ENCODE measurements around the gene MCM8.

The MCM8 gene

GRCh38 chr20:5968462-5968861 lies 18.0 kb downstream of the MCM8 start:
- Histone ChIP-seq H3K27me3 (ENCODE audit: control insufficient read depth, insufficient read depth, low read length) (no peaks in the 10 kb centered on the region), H3K4me1 (ENCODE audit: control insufficient read depth, insufficient read depth, low read length) (no peaks in the 10 kb centered on the region), H3K36me3 (ENCODE audit: control insufficient read depth, insufficient read depth, low read length) (no peaks in the 10 kb centered on the region), H3K9ac (ENCODE audit: low read length) (no peak overlapping the region), H3K4me3 (ENCODE audit: low read length) (no peak overlapping the region), H3K27ac (ENCODE audit: low read depth, low read length) (no peak overlapping the region)

DNA sequence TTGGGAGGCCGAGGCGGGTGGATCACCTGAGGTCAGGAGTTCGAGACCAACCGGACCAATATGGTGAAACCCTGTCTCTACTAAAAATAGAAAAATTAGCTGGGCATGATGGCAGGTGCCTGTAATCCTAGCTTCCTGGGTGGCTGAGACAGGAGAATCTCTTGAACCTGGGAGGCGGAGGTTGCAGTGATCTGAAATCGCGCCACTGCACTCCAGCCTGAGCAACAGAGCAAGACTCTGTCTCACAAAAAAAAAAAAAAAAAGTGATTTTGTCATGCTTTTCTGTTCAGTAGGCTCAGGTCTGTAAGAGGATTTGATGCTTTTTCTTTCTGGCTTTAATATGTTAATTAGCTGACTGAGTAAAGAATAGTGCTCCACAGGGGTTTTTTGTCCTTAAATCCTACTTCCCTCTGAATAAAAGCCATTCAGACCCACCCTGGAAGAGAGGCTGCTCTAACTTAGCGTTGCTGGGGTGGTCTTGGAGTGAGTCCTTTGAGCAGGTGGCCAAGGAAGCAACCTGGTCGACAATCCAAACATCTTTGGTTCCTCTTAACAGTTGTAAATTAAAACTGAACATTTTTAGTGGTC lies 19.0 kb downstream of the MCM8 start:
- no peaks in the 10 kb centered on the region for H3K4me1 ChIP-seq (ENCODE audit: control insufficient read depth, insufficient read depth, low read length)
- H3K27ac ChIP-seq (ENCODE audit: low read depth, low read length), result no peak overlapping the region
- no peaks in the 10 kb centered on the region for H3K36me3 ChIP-seq (ENCODE audit: control insufficient read depth, insufficient read depth, low read length)
- no peak overlapping the region for H3K9ac ChIP-seq (ENCODE audit: low read length)
- no peak overlapping the region for H3K4me3 ChIP-seq (ENCODE audit: low read length)
- no peaks in the 10 kb centered on the region for H3K27me3 ChIP-seq (ENCODE audit: control insufficient read depth, insufficient read depth, low read length)

DNA sequence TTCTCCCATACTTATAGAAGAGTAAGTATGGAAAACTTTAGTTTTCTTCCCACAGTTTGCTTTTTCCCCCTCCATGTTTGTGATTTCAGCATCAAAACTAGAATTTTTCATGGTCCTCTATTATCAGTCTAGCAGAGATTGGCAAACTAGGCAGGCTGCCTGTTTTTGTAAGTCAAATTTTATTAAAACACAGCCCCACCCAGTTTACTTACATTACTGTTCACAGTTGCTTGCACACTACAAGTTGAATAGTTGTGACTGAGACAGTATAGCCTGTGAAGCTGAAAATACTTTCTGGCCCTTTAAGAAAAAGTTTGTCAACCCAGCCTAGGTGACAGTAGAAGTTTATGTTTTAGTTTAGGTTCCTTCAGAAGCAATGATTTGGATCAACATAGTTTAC lies 19.5 kb downstream of the MCM8 start:
- no peak overlapping the region for H3K27ac ChIP-seq (ENCODE audit: low read depth, low read length)
- no peaks in the 10 kb centered on the region for H3K4me1 ChIP-seq (ENCODE audit: control insufficient read depth, insufficient read depth, low read length)
- H3K4me3 ChIP-seq (ENCODE audit: low read length), result no peak overlapping the region
- H3K9ac ChIP-seq (ENCODE audit: low read length), result no peak overlapping the region
- no peaks in the 10 kb centered on the region for H3K36me3 ChIP-seq (ENCODE audit: control insufficient read depth, insufficient read depth, low read length)
- no peaks in the 10 kb centered on the region for H3K27me3 ChIP-seq (ENCODE audit: control insufficient read depth, insufficient read depth, low read length)

- no peaks in the 10 kb centered on the region for H3K27me3 ChIP-seq (ENCODE audit: control insufficient read depth, insufficient read depth, low read length)
- H3K9ac ChIP-seq (ENCODE audit: low read length), result no peak overlapping the region
- H3K4me1 ChIP-seq (ENCODE audit: control insufficient read depth, insufficient read depth, low read length), result no peaks in the 10 kb centered on the region
- H3K4me3 ChIP-seq (ENCODE audit: low read length), result no peak overlapping the region
- no peak overlapping the region for H3K27ac ChIP-seq (ENCODE audit: low read depth, low read length)
- no peaks in the 10 kb centered on the region for H3K36me3 ChIP-seq (ENCODE audit: control insufficient read depth, insufficient read depth, low read length)
Observed at GRCh38 chr20:5970381-5970780, 19.9 kb downstream of the MCM8 start.

DNA sequence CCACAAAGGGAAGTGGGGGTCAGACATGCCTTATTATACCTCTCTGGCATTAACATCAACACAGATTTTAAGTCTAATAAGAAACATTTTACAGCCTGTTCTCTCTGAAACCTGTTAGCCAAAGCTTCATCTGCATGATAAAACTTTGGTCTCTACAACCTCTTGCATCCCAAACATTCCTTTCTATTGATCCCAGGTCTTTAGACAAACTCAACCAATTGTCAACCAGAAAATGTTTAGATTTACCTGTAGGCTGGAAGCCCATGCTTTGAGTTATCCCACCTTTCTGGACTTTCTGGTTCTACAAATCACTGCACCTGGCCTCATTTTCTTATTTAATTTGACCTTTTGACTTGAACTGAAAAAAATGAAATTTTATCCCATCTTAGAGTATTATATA lies 20.8 kb downstream of the MCM8 start:
- no peaks in the 10 kb centered on the region for H3K36me3 ChIP-seq (ENCODE audit: control insufficient read depth, insufficient read depth, low read length)
- no peak overlapping the region for H3K9ac ChIP-seq (ENCODE audit: low read length)
- H3K27me3 ChIP-seq (ENCODE audit: control insufficient read depth, insufficient read depth, low read length), result no peaks in the 10 kb centered on the region
- no peak overlapping the region for H3K27ac ChIP-seq (ENCODE audit: low read depth, low read length)
- no peak overlapping the region for H3K4me3 ChIP-seq (ENCODE audit: low read length)
- H3K4me1 ChIP-seq (ENCODE audit: control insufficient read depth, insufficient read depth, low read length), result no peaks in the 10 kb centered on the region

- no peaks in the 10 kb centered on the region for H3K36me3 ChIP-seq (ENCODE audit: control insufficient read depth, insufficient read depth, low read length)
- no peaks in the 10 kb centered on the region for H3K27me3 ChIP-seq (ENCODE audit: control insufficient read depth, insufficient read depth, low read length)
- no peaks in the 10 kb centered on the region for H3K4me1 ChIP-seq (ENCODE audit: control insufficient read depth, insufficient read depth, low read length)
- H3K27ac ChIP-seq (ENCODE audit: low read depth, low read length), result no peak overlapping the region
- no peak overlapping the region for H3K9ac ChIP-seq (ENCODE audit: low read length)
- no peak overlapping the region for H3K4me3 ChIP-seq (ENCODE audit: low read length)
Observed at GRCh38 chr20:5973172-5973571, 22.7 kb downstream of the MCM8 start.

DNA sequence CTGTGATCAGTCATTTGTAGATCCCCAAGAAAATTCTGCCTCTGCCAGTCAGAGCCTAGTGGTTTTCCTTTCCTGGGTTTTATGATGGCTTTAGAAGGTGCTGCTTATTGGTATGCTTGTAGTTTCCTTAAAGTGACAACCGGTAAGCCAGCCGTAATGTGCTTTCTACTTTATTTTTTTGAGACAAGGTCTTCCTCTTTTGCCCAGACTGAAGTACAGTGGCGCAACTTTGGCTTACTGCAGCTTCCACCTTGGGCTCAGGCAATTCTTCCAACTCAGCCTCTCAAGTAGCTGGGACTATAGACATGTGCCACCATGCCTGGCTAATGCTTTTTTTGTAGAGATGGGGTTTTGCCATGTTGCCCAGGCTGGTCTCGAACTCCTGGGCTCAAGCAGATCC lies 23.5 kb downstream of the MCM8 start:
- H3K4me3 ChIP-seq (ENCODE audit: low read length), result no peak overlapping the region
- H3K27me3 ChIP-seq (ENCODE audit: control insufficient read depth, insufficient read depth, low read length), result no peaks in the 10 kb centered on the region
- H3K4me1 ChIP-seq (ENCODE audit: control insufficient read depth, insufficient read depth, low read length), result no peaks in the 10 kb centered on the region
- H3K36me3 ChIP-seq (ENCODE audit: control insufficient read depth, insufficient read depth, low read length), result no peaks in the 10 kb centered on the region
- H3K27ac ChIP-seq (ENCODE audit: low read depth, low read length), result no peak overlapping the region
- no peak overlapping the region for H3K9ac ChIP-seq (ENCODE audit: low read length)

GRCh38 chr20:5974531-5974930 lies 24.1 kb downstream of the MCM8 start:
- peaks cover 3% of the 10 kb centered on the region for H3K36me3 ChIP-seq (ENCODE audit: control insufficient read depth, insufficient read depth, low read length)
- H3K4me3 ChIP-seq (ENCODE audit: low read length), result no peak overlapping the region

GRCh38 chr20:5975778-5976177 lies 25.3 kb downstream of the MCM8 start:
- peaks cover 3% of the 10 kb centered on the region for H3K36me3 ChIP-seq (ENCODE audit: control insufficient read depth, insufficient read depth, low read length)
- no peak overlapping the region for H3K9ac ChIP-seq (ENCODE audit: low read length)
- no peak overlapping the region for H3K27ac ChIP-seq (ENCODE audit: low read depth, low read length)
- H3K4me3 ChIP-seq (ENCODE audit: low read length), result no peak overlapping the region
- no peaks in the 10 kb centered on the region for H3K27me3 ChIP-seq (ENCODE audit: control insufficient read depth, insufficient read depth, low read length)
- no peaks in the 10 kb centered on the region for H3K4me1 ChIP-seq (ENCODE audit: control insufficient read depth, insufficient read depth, low read length)

More at GRCh38 chr20:5974531-5974930, 24.1 kb downstream of the MCM8 start:
- no peak overlapping the region for H3K27ac ChIP-seq (ENCODE audit: low read depth, low read length)
- H3K27me3 ChIP-seq (ENCODE audit: control insufficient read depth, insufficient read depth, low read length), result no peaks in the 10 kb centered on the region
- no peaks in the 10 kb centered on the region for H3K4me1 ChIP-seq (ENCODE audit: control insufficient read depth, insufficient read depth, low read length)
- no peak overlapping the region for H3K9ac ChIP-seq (ENCODE audit: low read length)

DNA sequence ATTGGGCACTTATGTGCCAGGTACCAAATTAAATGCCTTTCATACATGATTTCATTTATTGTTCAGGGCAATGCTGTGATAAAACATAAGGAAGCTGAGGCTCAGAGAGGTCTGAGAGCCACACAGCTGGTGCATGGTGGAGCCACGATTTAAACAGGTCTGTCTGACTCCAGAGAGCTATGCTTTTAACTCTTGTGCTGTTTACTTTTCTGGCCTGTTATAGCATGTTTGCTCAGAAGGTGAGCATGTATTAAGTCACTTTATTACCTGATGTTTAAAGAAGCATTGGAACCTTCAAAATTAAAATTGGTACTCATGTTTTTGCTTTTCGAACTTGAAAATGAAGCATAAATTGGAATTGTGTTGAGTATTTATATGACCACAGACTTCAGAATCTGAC lies 26.8 kb downstream of the MCM8 start:
- Histone ChIP-seq H3K27me3 (ENCODE audit: control insufficient read depth, insufficient read depth, low read length) (no peaks in the 10 kb centered on the region), H3K4me3 (ENCODE audit: low read length) (no peak overlapping the region), H3K4me1 (ENCODE audit: control insufficient read depth, insufficient read depth, low read length) (no peaks in the 10 kb centered on the region), H3K9ac (ENCODE audit: low read length) (no peak overlapping the region), H3K27ac (ENCODE audit: low read depth, low read length) (no peak overlapping the region), H3K36me3 (ENCODE audit: control insufficient read depth, insufficient read depth, low read length) (peaks cover 3% of the 10 kb centered on the region)

GRCh38 chr20:5977975-5978374 lies 27.5 kb downstream of the MCM8 start:
- H3K27me3 ChIP-seq (ENCODE audit: control insufficient read depth, insufficient read depth, low read length), result no peaks in the 10 kb centered on the region
- peaks cover 3% of the 10 kb centered on the region for H3K36me3 ChIP-seq (ENCODE audit: control insufficient read depth, insufficient read depth, low read length)
- H3K4me3 ChIP-seq (ENCODE audit: low read length), result no peak overlapping the region
- H3K9ac ChIP-seq (ENCODE audit: low read length), result no peak overlapping the region
- H3K4me1 ChIP-seq (ENCODE audit: control insufficient read depth, insufficient read depth, low read length), result no peaks in the 10 kb centered on the region
- H3K27ac ChIP-seq (ENCODE audit: low read depth, low read length), result no peak overlapping the region

GRCh38 chr20:5979801-5980200 lies 29.3 kb downstream of the MCM8 start:
- Histone ChIP-seq H3K4me1 (ENCODE audit: control insufficient read depth, insufficient read depth, low read length) (no peaks in the 10 kb centered on the region), H3K9ac (ENCODE audit: low read length) (no peak overlapping the region), H3K27ac (ENCODE audit: low read depth, low read length) (no peak overlapping the region), H3K36me3 (ENCODE audit: control insufficient read depth, insufficient read depth, low read length) (peaks cover 3% of the 10 kb centered on the region), H3K4me3 (ENCODE audit: low read length) (no peak overlapping the region), H3K27me3 (ENCODE audit: control insufficient read depth, insufficient read depth, low read length) (no peaks in the 10 kb centered on the region)

DNA sequence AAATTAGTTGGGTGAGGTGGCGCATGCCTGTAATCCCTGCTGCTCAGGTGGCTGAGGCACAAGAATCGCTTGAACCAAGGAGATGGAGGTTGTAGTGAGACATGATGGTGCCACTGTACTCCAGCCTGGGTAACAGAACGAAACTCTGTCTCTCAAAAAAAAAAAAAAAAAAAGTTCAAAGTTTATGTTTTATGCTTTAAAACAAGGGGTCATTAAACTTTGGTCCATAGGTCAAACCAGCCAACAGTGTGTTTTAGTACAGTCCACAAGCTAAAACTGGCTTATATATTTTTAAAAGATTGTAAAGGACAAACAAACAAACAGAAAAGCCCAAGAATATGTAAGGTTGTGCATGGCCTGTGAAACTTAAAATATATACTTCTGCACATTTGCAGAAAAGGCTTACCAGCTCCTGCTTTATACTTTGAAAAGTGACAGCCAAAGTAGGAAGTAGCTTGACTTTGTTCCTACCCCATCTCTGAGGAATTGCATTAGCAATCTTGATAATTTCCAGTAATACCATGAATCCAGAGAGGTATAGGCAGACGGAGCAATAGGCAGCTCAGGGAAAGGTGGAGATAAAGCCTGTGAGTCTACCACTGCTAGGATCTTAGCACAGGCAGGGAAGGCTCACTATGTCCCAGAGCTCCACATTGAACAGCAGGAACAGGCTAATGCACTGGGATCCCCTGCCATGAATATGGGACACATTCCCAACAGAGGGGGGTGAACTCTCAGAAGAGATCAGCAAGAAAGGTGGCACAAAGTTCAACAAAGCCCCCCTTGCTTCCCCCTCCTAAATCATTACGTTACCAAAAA lies 30.5 kb downstream of the MCM8 start:
- H3K4me3 ChIP-seq (ENCODE audit: low read length), result no peak overlapping the region
- H3K9ac ChIP-seq (ENCODE audit: low read length), result no peak overlapping the region
- H3K36me3 ChIP-seq (ENCODE audit: control insufficient read depth, insufficient read depth, low read length), result peaks cover 3% of the 10 kb centered on the region
- H3K4me1 ChIP-seq (ENCODE audit: control insufficient read depth, insufficient read depth, low read length), result no peaks in the 10 kb centered on the region
- no peak overlapping the region for H3K27ac ChIP-seq (ENCODE audit: low read depth, low read length)
- no peaks in the 10 kb centered on the region for H3K27me3 ChIP-seq (ENCODE audit: control insufficient read depth, insufficient read depth, low read length)

Measured in rectal smooth muscle tissue (tissue), 1 donor.